Stimulated activated effector memory CD8-positive, alpha-beta T cell treated with anti-CD3 and anti-CD28 coated beads, Interleukin-12 subunit alpha, Interleukin-12 subunit beta, amount 100 ng/mL, for 72 hours (primary cell): ENCODE results near the gene GPR15.

Experiments used
- ATAC-seq: fragments of 150-1000 bp; cut with Tn5 transposase; 2 replicates; pipeline ENCODE4 v1.10.0; 2021
- DNase-seq, 2 donors: peaks; one replicate each; pipeline ENCODE4 v3.0.0; 2021 to 2022; ENCODE audit warnings: low spot score in 2 of 2
- H3K27ac Mint-ChIP-seq: one replicate; pipeline ENCODE4 v1.8.0; 2022; ENCODE audit warnings: mild to moderate bottlenecking, mixed read lengths
- H3K36me3 Mint-ChIP-seq: one replicate; pipeline ENCODE4 v1.8.0; 2022; ENCODE audit warnings: mild to moderate bottlenecking, mixed read lengths
- H3K4me1 Mint-ChIP-seq: one replicate; pipeline ENCODE4 v1.8.0; 2022; ENCODE audit warnings: mixed read lengths
- H3K4me3 Mint-ChIP-seq: one replicate; pipeline ENCODE4 v1.8.0; 2022; ENCODE audit warnings: mild to moderate bottlenecking, mixed read lengths
- H3K9me3 Mint-ChIP-seq: one replicate; pipeline ENCODE4 v1.8.0; 2022; ENCODE audit warnings: mixed read lengths

The GPR15 gene

GRCh38 chr3:98560911-98561310, 29.1 kb downstream of the GPR15 start:
- no peak for DNase-seq
- H3K36me3 Mint-ChIP-seq = peaks cover 38% of the 10 kb centered on the region
- H3K4me3 Mint-ChIP-seq = peak overlapping the region; percentile 5
- H3K9me3 Mint-ChIP-seq = no peaks in the 10 kb centered on the region
- H3K27ac Mint-ChIP-seq = peak overlapping the region; percentile 23
- peaks cover 72% of the 10 kb centered on the region for H3K4me1 Mint-ChIP-seq
- no peak for ATAC-seq

- peaks cover 72% of the 10 kb centered on the region for H3K4me1 Mint-ChIP-seq
- no peak overlapping the region for H3K4me3 Mint-ChIP-seq
- H3K36me3 Mint-ChIP-seq = peaks cover 28% of the 10 kb centered on the region
- H3K9me3 Mint-ChIP-seq = no peaks in the 10 kb centered on the region
- no peak for DNase-seq
- no peak for ATAC-seq
- no peak overlapping the region for H3K27ac Mint-ChIP-seq
Observed at GRCh38 chr3:98561727-98562521, 30.1 kb downstream of the GPR15 start.

- Mint-ChIP-seq H3K4me3 (peak overlapping the region; percentile 54), H3K9me3 (no peaks in the 10 kb centered on the region), H3K36me3 (peaks cover 19% of the 10 kb centered on the region), H3K4me1 (peaks cover 70% of the 10 kb centered on the region), H3K27ac (peak overlapping the region; percentile 72)
- DNase-seq (no peak), ATAC-seq (peak; percentile 57)
Observed at GRCh38 chr3:98563661-98564281, 32.0 kb downstream of the GPR15 start.

GRCh38 chr3:98564282-98565005, 32.7 kb downstream of the GPR15 start:
- peaks cover 19% of the 10 kb centered on the region for H3K36me3 Mint-ChIP-seq
- peak overlapping the region; percentile 72 for H3K27ac Mint-ChIP-seq
- H3K4me3 Mint-ChIP-seq = peak overlapping the region; percentile 54
- ATAC-seq = peak; percentile 44
- no peaks in the 10 kb centered on the region for H3K9me3 Mint-ChIP-seq
- no peak for DNase-seq
- H3K4me1 Mint-ChIP-seq = peaks cover 65% of the 10 kb centered on the region

- peaks cover 65% of the 10 kb centered on the region for H3K4me1 Mint-ChIP-seq
- peaks cover 19% of the 10 kb centered on the region for H3K36me3 Mint-ChIP-seq
- peak overlapping the region; percentile 54 for H3K4me3 Mint-ChIP-seq
- H3K9me3 Mint-ChIP-seq = no peaks in the 10 kb centered on the region
- peak; percentile 77 for ATAC-seq
- DNase-seq = no peak
- peak overlapping the region; percentile 72 for H3K27ac Mint-ChIP-seq
Observed at GRCh38 chr3:98565237-98565643, 33.5 kb downstream of the GPR15 start.

DNA sequence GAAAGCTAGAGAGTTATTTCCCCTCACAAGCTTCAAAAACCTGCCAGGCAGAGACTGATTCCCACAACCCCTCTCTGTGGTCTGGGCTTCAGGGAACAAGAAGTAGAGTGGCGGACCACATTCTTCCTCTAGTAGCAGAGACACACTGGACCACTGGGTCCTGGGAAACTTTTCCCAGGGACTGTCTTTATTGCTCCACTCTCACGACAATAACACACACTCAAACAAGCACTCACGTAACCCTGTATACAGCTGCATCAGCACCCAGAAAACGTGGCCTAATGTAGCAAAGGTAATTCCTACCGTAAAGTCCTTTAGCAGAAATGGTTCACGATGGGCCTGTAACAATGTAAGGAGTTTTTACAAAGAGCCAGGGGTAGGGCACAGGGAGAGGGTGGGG, 34.1 kb downstream of the GPR15 start:
- Mint-ChIP-seq H3K4me3 (peak overlapping the region; percentile 54), H3K4me1 (peaks cover 62% of the 10 kb centered on the region), H3K9me3 (no peaks in the 10 kb centered on the region), H3K27ac (peak overlapping the region; percentile 72), H3K36me3 (peaks cover 19% of the 10 kb centered on the region)
- ATAC-seq (no peak), DNase-seq (no peak)

DNA sequence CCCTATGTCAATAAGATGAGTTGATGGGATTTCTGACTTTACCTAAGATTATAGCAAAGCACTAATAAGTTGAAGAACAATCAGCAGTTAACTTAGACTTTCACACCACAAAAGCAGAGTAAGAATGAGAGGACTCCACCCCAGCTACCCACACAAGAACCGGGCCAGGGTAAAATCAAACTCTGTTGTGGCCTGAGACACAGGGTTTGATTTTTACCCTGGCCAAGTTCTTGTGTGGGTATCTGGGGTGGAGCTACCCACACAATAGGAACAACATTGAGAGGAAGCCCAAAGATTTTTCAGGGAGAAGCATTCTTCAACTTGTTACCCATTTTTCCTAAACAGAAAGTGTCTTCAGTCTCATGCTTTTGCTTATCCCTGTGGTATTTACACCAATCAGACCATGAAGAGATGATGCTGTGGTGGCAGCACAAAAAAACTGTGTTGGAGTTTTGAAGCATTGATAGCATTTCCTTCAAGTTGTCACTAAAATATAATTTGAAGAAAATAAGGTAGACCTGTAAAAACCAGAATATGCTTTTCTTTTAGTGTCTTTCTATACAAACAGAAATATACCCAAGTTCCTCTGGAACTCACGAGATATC, 36.0 kb downstream of the GPR15 start:
- Mint-ChIP-seq H3K27ac (no peak overlapping the region), H3K4me3 (peak overlapping the region; percentile 20), H3K9me3 (no peaks in the 10 kb centered on the region), H3K4me1 (peaks cover 61% of the 10 kb centered on the region), H3K36me3 (peaks cover 19% of the 10 kb centered on the region)
- DNase-seq (no peak), ATAC-seq (peak; percentile 81)

GRCh38 chr3:98568402-98568801, 36.6 kb downstream of the GPR15 start:
- no peak overlapping the region for H3K27ac Mint-ChIP-seq
- peak overlapping the region; percentile 20 for H3K4me3 Mint-ChIP-seq
- DNase-seq (no peak), ATAC-seq (no peak)
- peaks cover 62% of the 10 kb centered on the region for H3K4me1 Mint-ChIP-seq
- no peaks in the 10 kb centered on the region for H3K9me3 Mint-ChIP-seq
- H3K36me3 Mint-ChIP-seq = peaks cover 19% of the 10 kb centered on the region

DNA sequence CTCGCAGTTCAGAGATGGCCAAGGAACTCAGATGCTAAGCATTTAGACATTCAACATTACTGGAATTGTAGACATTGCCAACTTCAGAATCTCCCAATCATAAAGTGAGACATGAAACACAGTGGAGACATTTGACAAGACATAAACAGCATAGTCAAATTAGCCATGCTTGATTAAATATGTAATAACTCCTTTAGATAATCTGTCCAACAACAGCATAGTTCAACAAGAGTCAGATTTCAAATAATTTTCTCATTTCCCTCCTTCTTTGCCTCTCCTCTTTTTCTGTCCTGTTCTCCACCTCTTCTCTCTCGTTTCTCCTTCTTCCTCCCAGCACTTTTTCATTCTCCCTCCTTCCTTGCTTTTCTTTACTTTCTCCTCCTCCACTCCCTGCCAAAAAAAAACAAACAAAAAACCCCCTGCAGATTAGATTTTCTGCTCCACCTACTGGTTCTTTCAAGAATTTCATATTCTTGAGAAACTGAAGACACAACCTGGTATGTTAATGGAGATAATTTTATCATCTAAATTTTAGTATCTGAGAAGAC, 41.5 kb downstream of the GPR15 start:
- no peak for ATAC-seq
- Mint-ChIP-seq H3K36me3 (peaks cover 18% of the 10 kb centered on the region), H3K27ac (peak overlapping the region; percentile 83), H3K4me1 (peaks cover 40% of the 10 kb centered on the region), H3K9me3 (no peaks in the 10 kb centered on the region), H3K4me3 (peak overlapping the region; percentile 42)
- no peak for DNase-seq

GRCh38 chr3:98574132-98574531, 42.4 kb downstream of the GPR15 start:
- peak overlapping the region; percentile 83 for H3K27ac Mint-ChIP-seq
- DNase-seq (no peak), ATAC-seq (peak; percentile 89)
- peak overlapping the region; percentile 42 for H3K4me3 Mint-ChIP-seq
- H3K36me3 Mint-ChIP-seq = peaks cover 26% of the 10 kb centered on the region
- no peaks in the 10 kb centered on the region for H3K9me3 Mint-ChIP-seq
- H3K4me1 Mint-ChIP-seq = peaks cover 36% of the 10 kb centered on the region

DNA sequence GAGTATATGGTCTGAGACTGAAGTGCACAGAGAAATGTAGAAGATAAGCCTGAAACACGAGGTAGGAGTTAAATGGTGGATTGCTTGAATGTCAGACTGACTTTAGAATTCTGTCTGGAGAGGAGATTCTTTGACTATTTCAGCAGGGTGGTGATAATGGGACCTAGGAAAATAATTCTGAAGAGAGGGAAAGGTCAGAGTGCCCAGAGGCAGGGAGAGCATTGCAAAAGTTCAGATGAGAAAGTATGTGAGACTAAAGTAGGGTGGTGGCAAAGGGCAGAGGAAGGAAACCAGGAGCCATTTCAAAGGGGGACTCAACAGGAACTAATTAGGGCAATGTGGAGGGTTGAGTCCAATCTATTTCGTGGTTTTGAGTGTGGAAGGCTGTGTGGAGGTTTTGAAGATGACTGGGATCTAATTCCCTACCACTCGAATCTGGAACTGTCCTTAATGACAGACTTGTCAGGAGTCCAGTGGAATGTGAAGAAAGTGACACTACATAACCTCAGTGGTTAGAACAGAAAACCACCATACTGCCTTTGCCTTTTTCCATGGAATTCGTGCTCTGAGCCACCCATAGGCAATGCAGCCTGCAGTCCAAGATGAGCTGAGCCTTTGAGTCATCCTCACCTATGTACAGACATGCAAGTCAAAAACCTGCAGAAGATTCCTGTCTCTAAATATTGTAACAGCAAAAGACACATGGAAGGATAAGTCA, 45.6 kb downstream of the GPR15 start:
- peak overlapping the region; percentile 6 for H3K27ac Mint-ChIP-seq
- H3K4me3 Mint-ChIP-seq = no peak overlapping the region
- ATAC-seq (no peak), DNase-seq (no peak)
- peaks cover 46% of the 10 kb centered on the region for H3K4me1 Mint-ChIP-seq
- no peaks in the 10 kb centered on the region for H3K9me3 Mint-ChIP-seq
- H3K36me3 Mint-ChIP-seq = peaks cover 57% of the 10 kb centered on the region

GRCh38 chr3:98580401-98581386, 48.9 kb downstream of the GPR15 start:
- no peaks in the 10 kb centered on the region for H3K9me3 Mint-ChIP-seq
- peaks cover 28% of the 10 kb centered on the region for H3K4me1 Mint-ChIP-seq
- peaks cover 87% of the 10 kb centered on the region for H3K36me3 Mint-ChIP-seq
- ATAC-seq = peak; percentile 61
- no peak overlapping the region for H3K4me3 Mint-ChIP-seq
- DNase-seq = no peak
- H3K27ac Mint-ChIP-seq = peak overlapping the region; percentile 17

- peaks cover 28% of the 10 kb centered on the region for H3K4me1 Mint-ChIP-seq
- peaks cover 90% of the 10 kb centered on the region for H3K36me3 Mint-ChIP-seq
- DNase-seq = no peak
Observed at GRCh38 chr3:98581474-98581873, 49.7 kb downstream of the GPR15 start.

More at GRCh38 chr3:98581474-98581873, 49.7 kb downstream of the GPR15 start:
- ATAC-seq = no peak
- no peaks in the 10 kb centered on the region for H3K9me3 Mint-ChIP-seq
- peak overlapping the region; percentile 17 for H3K27ac Mint-ChIP-seq
- H3K4me3 Mint-ChIP-seq = no peak overlapping the region
